ENCODE results near the gene PARD3. TPM values are rescaled to one million over a fixed set of nuclear protein-coding genes. Genes with fewer than 3 reads are reported as not detected.
"Not testable (repeated sequence)": the region's sequence is repeated elsewhere in the genome, so short reads cannot be mapped to it uniquely, and the experiment has no call there.

The PARD3 gene
- total RNA-seq, 2 donors from 2014 or later, result 41.7 to 48.8 TPM

DNA sequence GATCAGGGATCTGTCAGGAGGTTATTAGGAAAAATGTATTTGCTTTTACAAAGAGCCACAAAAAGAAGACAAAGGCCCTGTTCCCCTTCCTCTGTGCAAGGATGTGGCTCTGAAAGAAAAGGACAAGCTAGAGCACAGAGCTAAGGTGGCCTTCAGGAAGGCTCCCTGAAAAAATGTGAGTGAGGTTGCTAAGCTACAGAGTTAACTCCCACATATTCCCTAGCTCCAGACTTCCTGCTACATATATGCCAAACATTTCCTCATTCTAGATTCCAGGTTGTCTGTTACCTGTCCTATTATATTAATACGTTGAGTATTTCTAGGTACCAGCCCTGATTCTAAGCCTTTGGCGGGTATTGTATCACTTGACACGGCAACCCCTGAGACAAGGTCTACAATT lies 369.0 kb downstream of the PARD3 start:
- TF ChIP-seq, protein P1, sequence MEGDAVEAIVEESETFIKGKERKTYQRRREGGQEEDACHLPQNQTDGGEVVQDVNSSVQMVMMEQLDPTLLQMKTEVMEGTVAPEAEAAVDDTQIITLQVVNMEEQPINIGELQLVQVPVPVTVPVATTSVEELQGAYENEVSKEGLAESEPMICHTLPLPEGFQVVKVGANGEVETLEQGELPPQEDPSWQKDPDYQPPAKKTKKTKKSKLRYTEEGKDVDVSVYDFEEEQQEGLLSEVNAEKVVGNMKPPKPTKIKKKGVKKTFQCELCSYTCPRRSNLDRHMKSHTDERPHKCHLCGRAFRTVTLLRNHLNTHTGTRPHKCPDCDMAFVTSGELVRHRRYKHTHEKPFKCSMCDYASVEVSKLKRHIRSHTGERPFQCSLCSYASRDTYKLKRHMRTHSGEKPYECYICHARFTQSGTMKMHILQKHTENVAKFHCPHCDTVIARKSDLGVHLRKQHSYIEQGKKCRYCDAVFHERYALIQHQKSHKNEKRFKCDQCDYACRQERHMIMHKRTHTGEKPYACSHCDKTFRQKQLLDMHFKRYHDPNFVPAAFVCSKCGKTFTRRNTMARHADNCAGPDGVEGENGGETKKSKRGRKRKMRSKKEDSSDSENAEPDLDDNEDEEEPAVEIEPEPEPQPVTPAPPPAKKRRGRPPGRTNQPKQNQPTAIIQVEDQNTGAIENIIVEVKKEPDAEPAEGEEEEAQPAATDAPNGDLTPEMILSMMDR (IDR thresholded peaks at IDR 0.05), result no peak
- intact Hi-C loops (cut with DNase I), result no loop called here
- Histone ChIP-seq H3K36me3 (no peaks in the 10 kb centered on the region), H3K27ac (no peak overlapping the region), H3K9ac (ENCODE audit: low read depth in 2 of 2, low read length in 2 of 2) (no peak overlapping the region), H3K9me3 (no peaks in the 10 kb centered on the region), H3K4me3 (no peak overlapping the region), H3K4me1 (no peaks in the 10 kb centered on the region), H3K27me3 (no peaks in the 10 kb centered on the region)
- no peak for DNase-seq

DNA sequence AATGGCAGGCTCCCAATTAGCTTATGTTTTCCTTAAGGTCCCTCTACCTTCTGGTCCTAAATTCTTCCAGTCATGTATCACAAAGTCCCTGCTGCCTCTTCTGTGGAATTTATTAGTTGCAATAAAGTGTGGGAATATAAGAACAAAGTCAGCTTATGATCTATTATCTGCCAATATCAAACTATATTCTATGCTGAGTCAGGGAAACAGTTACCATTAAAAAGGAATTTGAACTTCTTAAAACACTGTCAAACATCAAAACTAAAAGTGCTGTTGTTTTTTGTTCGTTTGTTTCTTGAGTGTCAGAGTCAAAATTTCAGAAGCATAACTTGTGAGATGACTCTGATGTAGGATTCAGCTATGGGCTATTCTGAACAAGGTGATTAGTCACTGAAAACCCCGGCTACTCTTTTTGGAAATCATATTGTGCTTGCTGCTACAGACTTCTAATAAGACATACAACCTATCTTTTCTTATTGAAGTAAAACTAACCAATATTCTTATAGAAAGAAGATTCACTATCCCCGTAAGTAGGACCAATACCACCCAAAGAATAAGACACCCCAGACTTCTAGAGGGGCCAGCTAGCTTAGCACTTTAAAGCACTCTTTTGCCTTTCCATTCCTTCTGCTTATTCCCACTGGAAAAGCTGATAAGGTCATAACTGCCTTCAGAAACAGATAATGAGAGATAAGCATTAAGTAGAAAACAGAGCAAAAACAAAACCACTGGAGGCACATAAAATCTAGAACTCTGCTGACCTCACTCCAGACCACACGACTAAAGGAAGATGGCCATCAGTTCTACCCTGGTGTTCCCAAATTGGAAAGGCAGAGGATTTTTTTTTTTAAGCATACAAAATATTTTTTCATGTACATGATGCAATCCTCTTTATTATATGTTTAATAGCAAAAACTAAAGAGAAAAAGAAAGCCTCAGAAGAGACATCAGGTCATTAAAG lies 370.6 kb downstream of the PARD3 start:
- no peaks in the 10 kb centered on the region for H3K36me3 ChIP-seq
- H3K27me3 ChIP-seq, result no peaks in the 10 kb centered on the region
- TF ChIP-seq, protein P1 (IDR thresholded peaks at IDR 0.05), result no peak
- H3K4me3 ChIP-seq, result no peak overlapping the region
- no peak overlapping the region for H3K9ac ChIP-seq (ENCODE audit: low read depth in 2 of 2, low read length in 2 of 2)
- no peak overlapping the region for H3K27ac ChIP-seq
- no peaks in the 10 kb centered on the region for H3K9me3 ChIP-seq
- intact Hi-C loops (cut with DNase I), result no loop called here
- no peak for DNase-seq
- no peaks in the 10 kb centered on the region for H3K4me1 ChIP-seq

DNA sequence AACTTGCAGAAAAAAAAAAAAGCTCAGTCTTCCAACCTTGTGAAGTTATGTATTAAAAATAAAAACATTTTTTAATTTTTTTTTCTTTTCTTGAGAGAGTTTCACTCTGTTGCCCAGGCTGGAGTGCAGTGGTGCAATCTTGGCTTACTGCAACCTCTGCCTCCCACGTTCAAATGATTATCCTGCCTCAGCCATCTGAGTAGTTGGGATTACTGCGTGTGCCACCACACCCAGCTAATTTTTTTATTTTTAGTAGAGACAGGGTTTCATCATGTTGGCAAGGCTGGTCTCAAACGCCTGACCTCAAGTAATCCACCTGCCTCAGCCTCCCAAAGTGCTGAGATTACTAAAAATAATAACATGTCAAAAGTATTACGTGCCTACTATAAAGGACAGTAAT lies 375.7 kb downstream of the PARD3 start:
- H3K27me3 ChIP-seq; H3K9me3 ChIP-seq; H3K9ac ChIP-seq (ENCODE audit: low read depth in 2 of 2, low read length in 2 of 2); H3K27ac ChIP-seq; intact Hi-C loops (cut with DNase I); H3K4me3 ChIP-seq; DNase-seq; H3K4me1 ChIP-seq; H3K36me3 ChIP-seq: not testable (repeated sequence)

DNA sequence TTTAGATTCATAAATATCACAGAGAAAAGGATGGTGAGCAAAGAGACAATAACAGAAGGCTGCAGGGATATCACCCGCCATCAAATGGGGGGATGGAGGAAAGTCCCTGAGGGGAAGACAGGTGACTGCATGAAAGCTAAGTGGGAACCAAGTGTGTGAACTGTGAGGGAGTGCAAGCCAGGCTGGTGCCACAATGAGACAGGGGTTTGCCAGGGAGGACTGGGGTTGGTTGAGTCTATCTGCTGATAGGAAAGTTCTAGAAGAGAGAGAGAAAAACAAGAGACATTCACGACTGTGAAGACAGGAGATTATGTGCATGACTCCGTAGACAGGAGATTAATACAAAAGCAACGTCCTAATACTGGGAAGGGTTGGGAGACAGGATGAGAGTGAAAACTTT lies 376.4 kb downstream of the PARD3 start:
- TF ChIP-seq, protein P1 (IDR thresholded peaks at IDR 0.05), result no peak
- DNase-seq, result no peak
- no peak overlapping the region for H3K9ac ChIP-seq (ENCODE audit: low read depth in 2 of 2, low read length in 2 of 2)
- H3K4me1 ChIP-seq, result no peaks in the 10 kb centered on the region
- no peak overlapping the region for H3K27ac ChIP-seq
- H3K9me3 ChIP-seq, result no peaks in the 10 kb centered on the region
- intact Hi-C loops (cut with DNase I), result no loop called here
- no peak overlapping the region for H3K4me3 ChIP-seq
- H3K36me3 ChIP-seq, result no peaks in the 10 kb centered on the region
- H3K27me3 ChIP-seq, result no peaks in the 10 kb centered on the region

DNA sequence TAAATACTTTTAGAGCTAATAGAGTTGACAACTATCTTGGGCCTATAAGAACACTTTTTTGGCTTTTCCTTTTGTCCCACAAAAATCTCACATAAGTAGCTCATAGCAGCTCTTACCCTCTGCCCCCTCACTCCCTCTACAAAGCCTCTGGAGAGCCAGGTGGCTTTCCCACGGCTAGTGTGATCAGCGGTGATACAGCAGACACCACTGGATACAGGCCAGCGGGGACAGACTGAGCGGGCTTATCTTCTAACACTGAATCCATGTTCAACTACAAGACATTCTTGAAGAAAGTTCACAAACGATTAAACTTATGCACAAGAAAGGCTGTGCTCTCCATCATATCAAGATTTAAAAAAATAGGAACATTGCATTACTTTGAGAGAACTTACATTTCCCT lies 377.2 kb downstream of the PARD3 start:
- Histone ChIP-seq H3K4me3 (no peak overlapping the region), H3K36me3 (no peaks in the 10 kb centered on the region), H3K27me3 (no peaks in the 10 kb centered on the region), H3K9me3 (no peaks in the 10 kb centered on the region), H3K27ac (no peak overlapping the region), H3K9ac (ENCODE audit: low read depth in 2 of 2, low read length in 2 of 2) (no peak overlapping the region), H3K4me1 (no peaks in the 10 kb centered on the region)
- DNase-seq, result no peak
- intact Hi-C loops (cut with DNase I), result no loop called here
- TF ChIP-seq, protein P1 (IDR thresholded peaks at IDR 0.05), result no peak

DNA sequence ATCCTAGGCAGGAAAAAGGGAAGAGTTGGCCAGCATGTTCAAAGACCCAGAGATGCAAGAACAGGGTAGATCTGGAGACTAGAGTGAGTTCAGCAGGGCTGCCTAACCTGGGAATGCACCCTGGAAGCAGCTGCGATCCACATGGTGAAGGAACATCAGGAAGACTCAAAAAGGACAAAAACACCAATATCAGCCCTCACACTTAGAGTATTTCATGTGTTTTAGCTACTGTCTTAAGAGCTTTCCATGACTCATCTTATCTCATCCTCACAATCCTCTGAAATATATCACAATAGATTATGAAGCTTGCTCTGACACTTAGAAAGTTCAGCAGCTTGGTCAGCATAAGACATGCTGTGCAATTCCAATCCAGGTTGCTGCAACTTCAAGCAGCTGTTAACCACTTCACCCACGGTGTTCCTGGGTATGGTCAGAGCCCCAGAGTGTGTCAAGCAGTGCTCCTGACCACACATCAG lies 380.9 kb downstream of the PARD3 start:
- intact Hi-C loops (cut with DNase I), result no loop called here
- Histone ChIP-seq H3K9me3 (no peaks in the 10 kb centered on the region), H3K27me3 (no peaks in the 10 kb centered on the region), H3K27ac (no peak overlapping the region), H3K36me3 (no peaks in the 10 kb centered on the region), H3K4me1 (no peaks in the 10 kb centered on the region), H3K4me3 (no peak overlapping the region), H3K9ac (ENCODE audit: low read depth in 2 of 2, low read length in 2 of 2) (no peak overlapping the region)
- TF ChIP-seq, protein P1 (IDR thresholded peaks at IDR 0.05), result no peak
- no peak for DNase-seq

All from colonic mucosa (tissue), 4 donors.